Natural killer cell treated with Interleukin-12 subunit alpha and Interleukin-12 subunit beta and Interleukin-15 and Interleukin-18, amount 100 ng/mL, for 72 hours (primary cell): Measurements from ENCODE around the gene PIR. TPM values are rescaled to one million over a fixed set of nuclear protein-coding genes. Genes with fewer than 3 reads are reported as not detected.

Experiments
- ATAC-seq, 2 donors: fragments of 150-1000 bp; cut with Tn5 transposase in 1 of 2; sonication (Bioruptor Pico), chemical (Tn5 transposase) in 1 of 2; 2 replicates each; pipeline ENCODE4 v1.10.0; 2021
- DNase-seq: peaks from one replicate; pipeline ENCODE4 v3.0.0; 2022; ENCODE audit warnings: low spot score
- H3K27ac Mint-ChIP-seq, 2 donors: 1 replicate in 1 of 2; 2 replicates in 1 of 2; pipeline ENCODE4 v1.8.0; 2022; ENCODE audit warnings: mixed read lengths in 2 of 2, mild to moderate bottlenecking in 1 of 2, moderate library complexity in 1 of 2
- H3K27me3 Mint-ChIP-seq, 2 donors: 1 replicate in 1 of 2; 2 replicates in 1 of 2; pipeline ENCODE4 v1.8.0; 2022; ENCODE audit warnings: mixed read lengths in 2 of 2
- H3K36me3 Mint-ChIP-seq: one replicate; pipeline ENCODE4 v1.8.0; 2022; ENCODE audit warnings: mixed read lengths
- H3K4me1 Mint-ChIP-seq, 2 donors: 1 replicate in 1 of 2; 2 replicates in 1 of 2; pipeline ENCODE4 v1.8.0; 2022; ENCODE audit warnings: low read depth in 2 of 2, mixed read lengths in 2 of 2, mild to moderate bottlenecking in 1 of 2
- H3K4me3 Mint-ChIP-seq: one replicate; pipeline ENCODE4 v1.8.0; 2022; ENCODE audit warnings: mixed read lengths
- H3K9me3 Mint-ChIP-seq: 2 replicates; pipeline ENCODE4 v1.8.0; 2022; ENCODE audit warnings: mixed read lengths
- total RNA-seq, 2 donors: library from RNA; stranded (reverse); gene quantifications; one replicate each; pipeline ENCODE4 v1.2.3, GENCODE V29; 2022

The PIR gene
- total RNA-seq, 2 donors from 2014 or later: 4.9 to 5.4 TPM

DNA sequence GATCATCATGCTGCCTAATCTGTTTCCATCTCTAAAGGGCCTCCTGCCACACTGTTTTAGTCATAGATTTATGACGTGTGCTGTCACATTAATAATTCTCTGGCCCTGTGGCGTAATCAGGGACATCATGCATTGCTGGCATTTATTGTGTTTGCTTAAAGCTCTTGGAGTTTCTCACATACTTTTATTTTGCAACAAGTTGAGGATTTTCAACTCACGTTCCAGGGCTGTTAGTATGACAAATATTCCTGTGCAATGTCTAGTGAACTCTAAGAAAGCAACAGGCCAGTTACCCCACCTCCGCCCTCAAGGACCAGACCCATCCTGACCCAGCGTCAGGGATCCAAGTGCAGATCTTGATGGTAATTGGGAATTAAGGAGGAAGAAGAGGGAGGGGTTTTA is 150.1 kb downstream of the PIR start:
- H3K4me3 Mint-ChIP-seq: no peak overlapping the region
- ATAC-seq (no peak), DNase-seq (no peak)
- no peaks in the 10 kb centered on the region for H3K36me3 Mint-ChIP-seq
- no peak overlapping the region for H3K27ac Mint-ChIP-seq
- no peaks in the 10 kb centered on the region for H3K9me3 Mint-ChIP-seq
- peaks cover 21 to 23% of the 10 kb centered on the region in 2 donors for H3K27me3 Mint-ChIP-seq
- no peaks in the 10 kb centered on the region for H3K4me1 Mint-ChIP-seq

DNA sequence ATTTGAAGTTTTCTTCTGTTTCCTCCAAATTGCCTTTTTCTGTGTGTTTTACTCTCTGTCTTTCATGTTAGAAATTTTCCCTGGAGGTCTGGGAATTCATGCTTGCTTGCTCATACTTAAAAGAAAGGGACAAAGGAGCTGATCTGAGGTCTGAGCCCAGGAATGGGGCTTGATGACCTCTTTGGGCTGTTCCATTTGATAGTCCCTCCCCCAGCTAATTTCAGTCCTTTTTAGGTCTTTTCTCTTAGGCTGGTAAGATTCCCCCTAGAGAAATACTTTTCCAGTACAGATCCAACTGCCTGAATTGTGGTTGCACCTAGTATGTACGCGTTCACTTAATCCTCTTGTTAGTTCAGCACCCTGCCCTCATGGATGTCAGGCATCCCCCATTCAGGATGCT is 152.3 kb downstream of the PIR start:
- Mint-ChIP-seq H3K36me3 (no peaks in the 10 kb centered on the region), H3K9me3 (no peaks in the 10 kb centered on the region), H3K27ac (no peak overlapping the region), H3K4me3 (no peak overlapping the region), H3K27me3 (peaks cover 25 to 27% of the 10 kb centered on the region in 2 donors), H3K4me1 (peaks cover 2 to 8% of the 10 kb centered on the region in 2 donors)
- no peak for ATAC-seq
- DNase-seq: no peak

DNA sequence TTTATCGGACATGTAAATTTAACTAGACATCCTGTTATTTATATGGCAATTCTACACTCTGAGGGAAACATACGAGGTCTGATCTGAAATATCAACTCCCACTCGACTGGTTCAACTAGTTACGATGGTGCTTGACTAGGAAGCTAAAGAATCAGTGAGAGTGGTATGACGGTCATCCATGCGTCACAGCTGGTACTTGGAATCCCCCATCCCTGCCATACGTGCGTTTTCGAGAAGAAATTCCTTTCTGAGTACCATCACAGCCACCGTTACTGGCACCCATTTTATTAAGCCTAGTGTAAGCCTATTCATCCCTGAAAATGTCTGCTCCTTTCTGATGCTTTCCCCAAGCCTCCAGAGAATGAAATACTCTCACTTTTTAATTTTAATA is 157.1 kb downstream of the PIR start:
- Mint-ChIP-seq H3K36me3 (peaks cover 5% of the 10 kb centered on the region), H3K4me3 (peak overlapping the region; percentile 87), H3K4me1 (peaks cover 5 to 16% of the 10 kb centered on the region in 2 donors), H3K27ac (peak overlapping the region; percentile 81 to 88), H3K9me3 (no peaks in the 10 kb centered on the region), H3K27me3 (peaks cover 15 to 19% of the 10 kb centered on the region in 2 donors)
- no peak for DNase-seq
- peak; percentile 25 to 26 for ATAC-seq

DNA sequence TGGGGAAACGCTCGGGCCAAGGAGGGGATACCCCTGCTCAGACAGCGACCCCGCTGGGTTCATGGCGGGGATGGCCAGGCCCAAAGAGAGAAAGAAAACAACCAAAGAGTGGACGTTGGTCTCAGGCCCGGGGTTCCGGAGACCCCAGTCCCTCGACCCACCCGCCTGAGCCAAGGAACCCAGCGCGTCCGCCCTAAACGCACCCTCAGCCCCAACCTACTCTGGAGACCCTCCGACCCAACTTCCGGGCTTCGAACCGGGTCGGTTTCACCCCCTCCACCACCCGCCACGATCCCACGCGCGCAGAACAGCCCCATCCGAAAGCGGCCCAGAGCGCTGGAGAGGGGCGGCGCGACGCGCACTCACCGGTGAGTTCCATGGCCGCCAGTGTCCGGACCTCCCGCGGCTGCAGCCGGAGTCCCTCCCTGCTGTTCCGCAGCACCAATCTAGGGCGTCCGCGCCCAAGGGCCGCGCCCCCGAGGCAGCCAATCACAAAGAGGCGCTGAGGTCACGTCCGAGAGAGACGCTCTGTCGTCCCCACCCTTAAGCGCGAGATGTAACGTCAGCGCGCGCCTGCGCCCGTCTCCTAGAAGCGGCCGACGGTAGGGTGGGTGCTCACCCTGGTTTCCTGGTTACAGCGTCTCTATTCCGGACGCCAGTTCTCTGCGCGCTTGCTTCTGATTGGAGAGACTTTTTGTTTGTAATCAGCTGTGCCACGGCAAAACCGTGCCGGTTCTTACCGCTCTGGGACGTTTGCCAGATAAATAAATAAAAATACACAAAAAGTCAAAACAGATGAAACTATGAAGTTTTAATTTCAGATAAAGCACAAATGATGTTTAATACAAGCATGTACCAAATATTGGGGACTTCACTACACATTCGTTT is 157.8 kb downstream of the PIR start, which contains the start of gene PIGA:
Gene PIGA, minus strand, starts transcription at position 389 of the 888 bp plus-strand sequence. CDS start 3,593 bp downstream, outside the sequence.
- ATAC-seq: peak; percentile 98 to 99
- peaks cover 5 to 16% of the 10 kb centered on the region in 2 donors for H3K4me1 Mint-ChIP-seq
- peaks cover 5% of the 10 kb centered on the region for H3K36me3 Mint-ChIP-seq
- H3K4me3 Mint-ChIP-seq: peak within 1 kb of the TSS; percentile 87
- no peaks in the 10 kb centered on the region for H3K9me3 Mint-ChIP-seq
- DNase-seq: peak; percentile 95
- H3K27me3 Mint-ChIP-seq: peaks cover 9 to 14% of the 10 kb centered on the region in 2 donors
- H3K27ac Mint-ChIP-seq: peak within 1 kb of the TSS; percentile 81 to 88

Other genes with a start within 250 kb of the PIR start
- not detected for gene ASB9, start 223.2 kb downstream of the PIR start, total RNA-seq
- gene ASB11, start 177.7 kb downstream of the PIR start, total RNA-seq: not detected
- 10 to 100 TPM; 26.7 to 26.8 TPM for gene PIGA, start 157.8 kb downstream of the PIR start, total RNA-seq
- gene VEGFD, start 108.9 kb downstream of the PIR start, total RNA-seq: not detected
- 1 to 10 TPM in 1 of 2 donors, not detected in 1; 1.0 TPM for gene BMX, start 7.5 kb upstream of the PIR start, total RNA-seq
- not detected for gene ACE2, start 107.6 kb upstream of the PIR start, total RNA-seq
- not detected for gene CLTRN, start 171.5 kb upstream of the PIR start, total RNA-seq
- gene CA5B, start 244.9 kb upstream of the PIR start, total RNA-seq: 10 to 100 TPM; 21.1 to 52.1 TPM